Right lobe of liver (tissue), 6 donors: Measurements from ENCODE around the gene UQCRH. TPM values are rescaled to one million over a fixed set of nuclear protein-coding genes. Genes with fewer than 3 reads are reported as not detected.

ENCODE experiments used
- ATAC-seq, 4 donors: fragments of 200-7000 bp; cut with Tn5 transposase; one replicate each; pipeline ENCODE4 v1.9.1; 2020; ENCODE audit warnings: mild to moderate bottlenecking in 4 of 4, moderate library complexity in 4 of 4
- DNase-seq, 3 donors: peaks; one replicate each; pipeline ENCODE4 v3.0.0-alpha.2; 2020
- H3K27ac ChIP-seq, 3 donors: fragments of 200-600 bp; one replicate each; pipeline ENCODE4 v1.8.0; 2022
- H3K27me3 ChIP-seq, 2 donors: fragments of 200-600 bp; one replicate each; pipeline ENCODE4 v1.8.0; 2022
- H3K36me3 ChIP-seq, 4 donors: fragments of 200-600 bp; sonication (generic) in 1 of 4; one replicate each; pipeline versions ENCODE4 v1.5.1 to v1.8.0; 2017 to 2022; ENCODE audit warnings: control low read depth in 1 of 4
- H3K4me1 ChIP-seq, 4 donors: fragments of 200-600 bp; sonication (generic) in 1 of 4; one replicate each; pipeline versions ENCODE4 v1.5.1 to v1.8.0; 2017 to 2022; ENCODE audit warnings: control low read depth in 1 of 4
- H3K4me3 ChIP-seq, 3 donors: fragments of 200-600 bp; one replicate each; pipeline ENCODE4 v1.8.0; 2022
- H3K9me3 ChIP-seq, 4 donors: fragments of 200-600 bp; sonication (generic) in 1 of 4; one replicate each; pipeline versions ENCODE4 v1.5.1 to v1.8.0; 2017 to 2022; ENCODE audit warnings: control low read depth in 1 of 4
- POLR2A ChIP-seq: fragments of 450-650 bp; IDR thresholded peaks from one replicate; pipeline ENCODE4 v1.6.1; 2017; ENCODE audit warnings: antibody characterized with exemption, mild to moderate bottlenecking
- WGBS: methylation state at CpG from one replicate; pipeline ENCODE4 v1.1.6; 2018; ENCODE audit warnings: low coverage, low lambda C conversion rate; ENCODE audit not compliant: insufficient coverage; ENCODE audit errors: missing lambda C conversion rate; 5-methylcytosine and 5-hydroxymethylcytosine counted together
- intact Hi-C, 2 donors: fragments of 100-400 bp; cut with DNase I; formaldehyde crosslinking; loops; one replicate each; pipeline versions ENCODE4 v1.11.2 to v1.14.1; 2022
- long read RNA-seq: library from polyadenylated mRNA; unstranded; transcript quantifications from one replicate; pipeline ENCODE4 v2.0.0, GENCODE V29; 2019
- total RNA-seq, 6 experiments: library from RNA; depleted of rRNA in 2 of 6; stranded (reverse); fragments of >200 nt in 2 of 6; fragmentation: NEBNext Ultra II Directional in 3 of 6; extraction: Animal tissue kit (Norgen Biotek cat#: 25700) in 3 of 6; gene quantifications; one replicate each; pipeline versions ENCODE4 v1.1.0 to v1.2.4, GENCODE V29; 2016 to 2023
- TF ChIP-seq, protein P1 (sequence below), 4 donors: fragments of 200-600 bp in 3 of 4; fragments of 450-650 bp in 1 of 4; IDR thresholded peaks; one replicate each; pipeline versions ENCODE4 v1.5.1 to v1.8.0; 2016 to 2022; ENCODE audit warnings: antibody characterized with exemption in 4 of 4, mild to moderate bottlenecking in 2 of 4
- donor health status: DM: no; HTN: yes; CAD: no.
- donor health status: DM: no; HTN: no; CAD: no.
- donor health status: DM: no; HTN: no; CAD: no.
- donor health status: DM: no; HTN: yes; CAD: no.
- donor health status: DM: no; HTN: yes; CAD: no.

The UQCRH gene
- total RNA-seq: 100 to 1,000 TPM in 2 of 6 experiments, 10 to 100 TPM in 4; 71.6 to 244 (median 90.4) TPM
- long read RNA-seq, transcript UQCRH-201 (4 exons, 604 nt): major isoform, 46 of 50 reads
- long read RNA-seq, partial matches to known transcripts: 0 of 50 reads
- long read RNA-seq, other reads (novel, unspliced or antisense): 2 of 50 reads

DNA sequence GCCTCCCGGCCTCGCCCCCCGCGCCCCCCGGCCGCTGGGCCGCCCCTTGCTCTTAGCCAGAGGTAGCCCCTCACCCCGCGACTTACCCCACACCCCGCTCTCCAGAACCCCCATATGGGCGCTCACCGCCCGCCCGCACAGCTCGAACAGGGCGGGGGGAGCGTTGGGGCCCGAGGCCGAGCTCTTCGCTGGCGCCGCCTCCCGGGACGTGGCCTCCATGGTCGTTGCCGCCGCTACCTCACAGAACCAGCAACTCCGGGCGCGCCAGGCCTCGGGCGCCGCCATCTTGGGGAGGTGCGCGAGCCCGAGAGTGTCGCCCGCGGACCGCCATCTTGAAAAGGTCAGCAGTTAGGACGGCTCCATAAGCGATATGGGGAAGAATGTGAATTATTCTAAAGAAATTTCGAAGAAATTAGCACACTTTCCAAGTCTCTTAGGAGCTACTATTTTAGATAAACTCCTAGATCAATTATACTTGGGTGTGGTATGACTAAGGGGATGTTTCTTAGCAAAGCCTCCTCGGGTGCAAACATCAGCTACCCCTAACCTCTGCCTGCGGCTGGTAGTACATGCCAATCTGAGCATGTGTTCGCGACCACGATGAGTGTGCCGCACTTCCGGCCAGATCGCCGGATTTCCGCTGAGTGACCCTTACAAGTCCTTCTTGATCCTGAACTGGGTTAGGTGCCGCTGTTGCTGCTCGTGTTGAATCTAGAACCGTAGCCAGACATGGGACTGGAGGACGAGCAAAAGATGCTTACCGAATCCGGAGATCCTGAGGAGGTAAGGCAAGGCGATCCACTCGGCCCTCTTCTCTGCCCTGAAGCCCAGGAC is at the start of gene UQCRH, which contains the start of gene LRRC41:
UQCRH (plus strand) TSS at position 661 of the 834 bp plus-strand sequence; CDS start at position 730, 69 bp downstream.
LRRC41 (minus strand) TSS at position 579 of the 834 bp plus-strand sequence; CDS start at position 285, 294 bp downstream.
- Histone ChIP-seq H3K4me3 (peak within 1 kb of the TSS; percentile 83 to 96 (median 86)), H3K36me3 (no peaks in the 10 kb centered on the region), H3K9me3 (no peaks in the 10 kb centered on the region), H3K27ac (peak within 1 kb of the TSS; percentile 88 to 97 (median 91)), H3K4me1 (peaks cover 0 to 23% (median 8%) of the 10 kb centered on the region in 4 donors), H3K27me3 (no peaks in the 10 kb centered on the region)
- peak; percentile 88 to 92 (median 90) for ATAC-seq
- peak; percentile 93 to 96 (median 96) for DNase-seq
- peak; percentile 92 for TF ChIP-seq POLR2A
- TF ChIP-seq, protein P1, sequence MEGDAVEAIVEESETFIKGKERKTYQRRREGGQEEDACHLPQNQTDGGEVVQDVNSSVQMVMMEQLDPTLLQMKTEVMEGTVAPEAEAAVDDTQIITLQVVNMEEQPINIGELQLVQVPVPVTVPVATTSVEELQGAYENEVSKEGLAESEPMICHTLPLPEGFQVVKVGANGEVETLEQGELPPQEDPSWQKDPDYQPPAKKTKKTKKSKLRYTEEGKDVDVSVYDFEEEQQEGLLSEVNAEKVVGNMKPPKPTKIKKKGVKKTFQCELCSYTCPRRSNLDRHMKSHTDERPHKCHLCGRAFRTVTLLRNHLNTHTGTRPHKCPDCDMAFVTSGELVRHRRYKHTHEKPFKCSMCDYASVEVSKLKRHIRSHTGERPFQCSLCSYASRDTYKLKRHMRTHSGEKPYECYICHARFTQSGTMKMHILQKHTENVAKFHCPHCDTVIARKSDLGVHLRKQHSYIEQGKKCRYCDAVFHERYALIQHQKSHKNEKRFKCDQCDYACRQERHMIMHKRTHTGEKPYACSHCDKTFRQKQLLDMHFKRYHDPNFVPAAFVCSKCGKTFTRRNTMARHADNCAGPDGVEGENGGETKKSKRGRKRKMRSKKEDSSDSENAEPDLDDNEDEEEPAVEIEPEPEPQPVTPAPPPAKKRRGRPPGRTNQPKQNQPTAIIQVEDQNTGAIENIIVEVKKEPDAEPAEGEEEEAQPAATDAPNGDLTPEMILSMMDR (IDR thresholded peaks at IDR 0.05): no peak
- 1% methylated on average over 15 of the region's 61 CpGs for WGBS
- intact Hi-C loops: no loop called here

DNA sequence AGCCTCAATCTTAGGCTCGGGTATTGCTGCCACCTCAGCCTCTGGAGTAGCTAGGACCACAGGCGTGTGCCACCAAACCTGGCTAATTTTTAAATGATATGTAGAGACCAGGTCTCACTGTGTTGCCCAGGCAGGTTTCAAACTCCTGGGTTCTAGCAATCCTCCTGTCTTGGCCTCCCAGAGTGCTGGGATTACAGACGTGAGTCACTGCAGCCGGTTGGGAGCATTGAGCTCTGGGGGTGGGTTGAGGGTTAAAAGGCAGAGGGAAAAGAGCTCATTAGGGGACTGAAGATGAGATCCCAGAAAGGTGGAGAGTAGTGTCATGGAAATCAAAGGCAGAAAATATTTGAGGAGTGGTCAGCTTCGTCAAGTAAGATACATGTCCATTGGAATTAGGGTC is 48.8 kb upstream of the UQCRH start:
- Histone ChIP-seq H3K4me1 (no peaks in the 10 kb centered on the region), H3K4me3 (no peak overlapping the region), H3K36me3 (no peaks in the 10 kb centered on the region), H3K27me3 (no peaks in the 10 kb centered on the region), H3K27ac (no peak overlapping the region), H3K9me3 (no peaks in the 10 kb centered on the region)
- 87% methylated on average over 5 of the region's 5 CpGs for WGBS
- no peak for ATAC-seq
- TF ChIP-seq, protein P1 (IDR thresholded peaks at IDR 0.05): no peak
- no peak for TF ChIP-seq POLR2A
- no peak for DNase-seq
- intact Hi-C loops: no loop called here

DNA sequence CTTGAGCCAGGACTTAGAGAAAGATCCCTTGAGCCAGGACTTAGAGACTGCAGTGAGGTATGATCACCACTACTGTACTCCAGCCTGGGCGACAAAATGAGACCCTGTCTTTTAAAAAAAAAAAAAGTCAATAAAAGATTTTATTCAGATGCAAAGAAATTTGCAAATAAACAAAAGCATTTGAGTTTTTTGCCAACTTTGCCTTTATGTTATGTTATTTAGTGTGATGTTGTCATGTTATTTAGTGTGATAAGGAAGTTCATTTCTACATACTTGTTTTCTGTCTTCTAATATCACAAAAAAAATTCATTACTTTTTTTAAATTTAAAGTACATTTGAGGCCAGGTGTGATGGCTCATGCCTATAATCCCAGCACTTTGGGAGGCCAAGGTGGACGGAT is 47.0 kb upstream of the UQCRH start:
- H3K36me3 ChIP-seq: no peaks in the 10 kb centered on the region
- WGBS: 94% methylated on average over 2 of the region's 2 CpGs
- no peak for DNase-seq
- H3K27ac ChIP-seq: no peak overlapping the region
- no peaks in the 10 kb centered on the region for H3K9me3 ChIP-seq
- intact Hi-C loops: no loop called here
- no peaks in the 10 kb centered on the region for H3K27me3 ChIP-seq
- no peak overlapping the region for H3K4me3 ChIP-seq
- no peaks in the 10 kb centered on the region for H3K4me1 ChIP-seq
- TF ChIP-seq, protein P1 (IDR thresholded peaks at IDR 0.05): no peak
- TF ChIP-seq POLR2A: no peak
- no peak for ATAC-seq

DNA sequence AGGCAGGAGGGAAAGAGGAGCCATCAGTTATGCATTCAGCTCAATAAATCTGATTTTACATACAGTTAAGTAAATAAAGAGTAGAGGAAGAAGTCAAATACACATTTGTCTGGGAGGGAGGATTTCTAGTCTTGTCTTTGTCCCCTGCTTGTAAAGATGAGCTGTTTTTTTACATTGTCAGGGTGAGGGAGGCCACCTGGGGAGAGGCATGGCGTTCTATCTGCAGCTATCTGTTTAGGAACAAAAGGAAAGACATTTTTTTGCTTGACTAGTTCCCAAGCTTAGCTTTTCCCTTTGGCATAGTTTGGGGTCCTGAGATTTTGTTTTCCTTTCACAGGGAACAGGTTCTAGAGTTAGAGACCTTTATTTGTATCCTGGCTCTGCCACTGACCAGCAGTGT is 41.0 kb upstream of the UQCRH start:
- DNase-seq (no peak), ATAC-seq (no peak)
- Histone ChIP-seq H3K9me3 (no peaks in the 10 kb centered on the region), H3K4me1 (no peaks in the 10 kb centered on the region), H3K4me3 (no peak overlapping the region), H3K27ac (no peak overlapping the region), H3K36me3 (no peaks in the 10 kb centered on the region), H3K27me3 (no peaks in the 10 kb centered on the region)
- TF ChIP-seq, protein P1 (IDR thresholded peaks at IDR 0.05): no peak
- no peak for TF ChIP-seq POLR2A
- WGBS: 100% methylated on average over 1 of the region's 1 CpG
- intact Hi-C loops: no loop called here
